Measurements from ENCODE around the gene DAPK2. TPM values are rescaled to one million over a fixed set of nuclear protein-coding genes. Genes with fewer than 3 reads are reported as not detected.

Gene DAPK2
- total RNA-seq, 1 donor from 2014 or later, result 14.6 TPM

DNA sequence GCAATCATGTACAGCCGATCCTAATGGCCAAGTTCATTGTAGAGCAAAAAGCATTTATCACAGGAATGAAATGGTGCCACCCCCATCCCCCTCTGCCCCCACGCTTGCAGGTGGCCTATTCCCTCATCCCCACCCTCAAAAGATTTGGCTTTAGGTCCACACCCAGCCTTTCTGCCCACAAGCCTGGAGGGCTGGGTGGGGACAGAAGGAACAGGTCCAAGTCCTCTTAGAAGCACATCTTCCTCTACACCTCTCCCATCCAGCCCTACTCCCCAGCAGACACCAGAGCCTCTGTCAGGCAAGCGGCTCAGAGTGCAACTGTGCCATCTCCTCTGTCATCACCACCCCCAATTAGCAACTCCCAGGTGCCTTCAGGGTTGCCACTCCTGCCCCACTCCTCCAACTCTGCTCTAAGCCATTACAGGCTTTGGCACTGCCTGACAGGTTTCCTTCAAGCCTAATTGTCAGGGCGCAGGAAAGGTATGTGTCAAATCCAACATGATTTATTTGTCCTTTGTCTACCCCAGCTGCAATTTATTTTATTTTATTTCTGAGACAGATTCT lies 49.4 kb downstream of the DAPK2 start:
- no peak for DNase-seq

DNA sequence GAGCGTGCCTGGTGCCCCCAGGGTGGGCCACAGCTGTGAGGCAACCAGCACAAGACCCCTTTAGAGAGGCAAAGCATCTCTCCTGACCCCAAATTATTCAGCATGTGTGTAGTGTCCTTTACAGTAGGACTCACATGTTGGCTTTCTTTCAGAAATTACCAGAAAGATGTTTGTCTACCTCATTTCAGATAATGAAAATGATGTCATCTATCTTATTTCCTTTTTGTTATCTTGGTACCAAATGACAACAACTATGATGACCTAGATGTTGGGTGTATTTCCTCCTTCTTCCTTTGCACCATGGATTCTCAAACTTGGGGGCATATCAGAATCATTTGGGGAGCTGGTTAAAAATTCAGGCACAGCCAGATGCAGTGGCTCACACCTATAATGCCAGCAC lies 50.5 kb downstream of the DAPK2 start:
- DNase-seq, result no peak

DNA sequence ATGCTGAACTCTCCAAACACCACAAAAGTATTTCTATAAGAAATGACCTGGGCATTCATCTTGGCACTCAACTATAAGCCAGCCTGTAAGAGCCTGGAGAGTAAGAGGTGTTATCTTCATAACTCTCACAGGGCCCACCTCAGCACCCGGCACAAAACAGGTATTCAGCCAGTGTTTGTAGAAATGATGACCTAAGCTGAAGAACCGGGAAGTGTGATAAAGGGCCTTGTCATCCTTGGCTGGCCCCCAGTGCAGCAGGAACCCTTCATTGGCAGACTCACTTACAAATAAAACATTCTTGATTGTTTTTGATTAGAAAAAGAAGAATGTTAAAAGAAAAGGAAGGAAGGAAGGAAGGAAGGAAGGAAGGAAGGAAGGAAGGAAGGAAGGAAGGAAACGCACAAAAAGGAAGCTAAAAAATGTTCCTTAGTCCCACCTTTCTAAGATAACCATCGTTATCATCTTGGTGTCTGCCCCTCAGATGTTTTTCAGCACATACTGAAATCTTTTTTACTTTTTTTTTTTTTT lies 52.1 kb downstream of the DAPK2 start:
- no peak for DNase-seq

DNA sequence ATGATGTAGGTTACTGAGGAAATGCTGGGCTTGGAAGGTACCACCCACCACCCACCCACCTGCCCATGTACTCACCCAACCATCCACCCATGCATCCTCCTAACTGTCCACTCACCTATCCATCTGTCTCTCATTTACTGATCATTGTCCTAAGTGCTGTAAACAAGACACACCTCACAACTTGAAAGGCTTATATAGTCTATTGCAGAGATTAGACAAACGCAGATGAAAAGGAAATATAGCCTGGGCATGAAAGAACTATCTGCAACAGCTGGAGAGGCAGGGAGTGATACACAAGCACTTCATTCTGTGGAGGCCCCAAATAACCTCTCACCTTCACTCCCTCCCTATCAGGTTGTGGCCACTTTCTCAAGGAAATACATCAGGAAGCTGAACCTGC lies 54.0 kb downstream of the DAPK2 start:
- DNase-seq, result no peak

DNA sequence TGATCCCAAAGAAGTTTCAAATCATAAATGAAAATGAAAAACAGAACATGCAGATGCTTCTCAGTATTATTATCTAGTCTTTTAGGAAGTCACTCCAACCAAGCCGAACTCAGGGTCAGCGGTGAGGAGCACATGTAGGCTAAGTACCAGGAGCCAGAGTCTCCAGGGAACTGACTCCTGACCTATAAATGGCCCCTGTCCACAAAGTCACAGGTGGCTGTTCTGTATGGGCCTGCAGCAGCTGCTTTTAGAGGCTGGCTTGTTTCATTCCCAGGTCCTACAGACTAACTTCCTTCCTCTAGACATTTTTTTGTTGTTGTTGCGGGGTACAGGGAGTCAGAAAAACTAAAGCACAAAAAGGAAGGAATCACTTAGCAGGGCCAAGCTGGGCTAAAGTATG lies 54.6 kb downstream of the DAPK2 start:
- no peak for DNase-seq

DNA sequence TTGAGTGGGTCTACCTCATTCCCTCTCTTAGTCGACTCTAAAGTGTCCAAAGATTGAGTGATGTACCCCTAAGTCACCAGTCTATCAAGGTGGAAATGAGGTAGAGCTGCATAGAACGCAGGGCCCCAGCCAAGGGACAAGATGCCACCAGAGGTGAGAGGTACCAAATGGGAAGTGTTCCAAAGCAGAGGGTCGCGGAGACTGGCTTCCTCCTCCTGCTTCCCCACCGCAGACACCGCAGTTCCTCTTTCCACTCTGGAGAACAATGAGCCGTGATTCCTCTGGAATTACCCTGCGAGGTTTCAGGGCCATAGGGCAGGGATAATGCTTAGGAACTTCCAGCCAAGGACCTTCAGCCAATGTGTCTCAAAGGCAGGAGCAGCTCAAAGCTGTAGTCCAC lies 55.8 kb downstream of the DAPK2 start:
- no peak for DNase-seq

DNA sequence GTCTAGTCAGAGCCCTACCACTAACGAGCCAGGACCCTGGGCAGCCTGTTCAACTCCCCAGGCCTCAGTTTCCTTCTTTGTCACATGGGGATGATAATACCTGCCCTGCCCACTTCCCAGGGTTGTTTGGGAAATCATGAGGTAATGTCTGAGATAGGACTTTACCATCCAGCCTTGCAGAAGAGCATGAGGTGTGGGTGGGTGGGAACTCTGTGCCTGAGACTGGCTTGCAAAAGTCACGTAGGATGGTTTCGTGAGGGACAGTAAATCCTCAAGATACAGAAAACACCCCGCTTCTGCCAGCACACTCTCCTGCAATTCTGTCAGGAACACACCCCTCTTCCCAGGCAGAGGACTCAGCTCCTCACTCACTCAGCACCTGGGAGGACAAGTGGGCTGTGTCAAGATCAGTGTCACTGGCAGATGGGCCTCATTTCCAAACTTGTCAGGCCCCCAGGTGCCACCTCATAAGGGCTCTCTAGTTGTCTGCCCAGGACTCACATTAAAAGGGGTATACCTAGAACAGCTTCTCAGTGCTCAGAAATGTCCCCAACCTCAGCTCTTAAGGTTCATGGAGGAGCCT lies 58.4 kb downstream of the DAPK2 start:
- no peak for DNase-seq

DNA sequence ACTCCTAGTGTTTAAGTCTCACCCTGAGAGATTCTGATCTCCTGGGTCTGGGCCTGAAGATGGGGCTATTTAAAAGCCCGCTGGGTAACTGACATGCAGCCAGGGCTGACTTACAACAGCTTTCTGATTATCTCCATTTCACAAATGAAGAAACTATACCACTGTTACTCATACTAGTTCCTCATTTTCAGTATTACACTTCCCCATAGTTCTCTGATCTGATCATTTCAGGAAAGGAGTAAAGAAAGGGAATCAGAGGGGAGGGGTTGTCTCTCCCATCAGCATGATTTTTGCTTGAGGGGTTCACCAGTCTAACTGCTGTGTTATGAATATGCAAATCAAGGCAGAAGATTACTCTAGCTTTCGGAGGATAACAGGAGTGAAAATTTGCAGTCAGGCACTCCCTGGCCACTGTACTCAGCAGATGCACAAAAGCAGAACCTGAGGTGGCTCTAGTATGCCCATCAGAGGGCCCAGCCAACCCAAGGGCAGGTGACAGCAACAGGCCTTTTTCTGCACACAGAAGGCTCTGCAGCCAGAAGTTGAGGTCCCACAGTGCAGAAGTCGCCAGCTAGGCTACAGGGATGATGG lies 59.4 kb downstream of the DAPK2 start:
- no peak for DNase-seq

DNA sequence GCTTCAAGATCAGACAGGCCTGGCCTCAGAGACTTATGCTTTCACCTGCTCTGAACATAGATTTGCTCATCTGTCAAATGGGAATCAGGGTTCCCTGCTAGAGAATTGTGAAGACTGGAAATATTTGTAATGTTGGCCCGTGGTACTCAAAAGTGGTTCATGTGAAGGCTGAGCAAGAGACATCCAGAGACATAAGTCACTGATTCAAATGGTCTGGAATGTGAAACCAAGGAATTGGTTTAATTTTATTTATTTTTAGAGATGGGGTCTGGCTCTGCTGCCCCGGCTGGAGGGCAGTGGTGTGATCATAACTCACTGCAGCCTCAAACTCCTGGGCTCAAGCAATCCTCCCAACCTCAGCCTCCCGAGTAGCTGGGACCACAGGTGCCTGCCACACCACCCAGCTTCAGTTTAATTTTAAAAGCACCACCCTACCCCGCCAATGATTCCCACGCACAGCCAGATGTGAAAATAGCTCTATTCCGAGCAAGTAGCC lies 60.1 kb downstream of the DAPK2 start:
- no peak for DNase-seq

DNA sequence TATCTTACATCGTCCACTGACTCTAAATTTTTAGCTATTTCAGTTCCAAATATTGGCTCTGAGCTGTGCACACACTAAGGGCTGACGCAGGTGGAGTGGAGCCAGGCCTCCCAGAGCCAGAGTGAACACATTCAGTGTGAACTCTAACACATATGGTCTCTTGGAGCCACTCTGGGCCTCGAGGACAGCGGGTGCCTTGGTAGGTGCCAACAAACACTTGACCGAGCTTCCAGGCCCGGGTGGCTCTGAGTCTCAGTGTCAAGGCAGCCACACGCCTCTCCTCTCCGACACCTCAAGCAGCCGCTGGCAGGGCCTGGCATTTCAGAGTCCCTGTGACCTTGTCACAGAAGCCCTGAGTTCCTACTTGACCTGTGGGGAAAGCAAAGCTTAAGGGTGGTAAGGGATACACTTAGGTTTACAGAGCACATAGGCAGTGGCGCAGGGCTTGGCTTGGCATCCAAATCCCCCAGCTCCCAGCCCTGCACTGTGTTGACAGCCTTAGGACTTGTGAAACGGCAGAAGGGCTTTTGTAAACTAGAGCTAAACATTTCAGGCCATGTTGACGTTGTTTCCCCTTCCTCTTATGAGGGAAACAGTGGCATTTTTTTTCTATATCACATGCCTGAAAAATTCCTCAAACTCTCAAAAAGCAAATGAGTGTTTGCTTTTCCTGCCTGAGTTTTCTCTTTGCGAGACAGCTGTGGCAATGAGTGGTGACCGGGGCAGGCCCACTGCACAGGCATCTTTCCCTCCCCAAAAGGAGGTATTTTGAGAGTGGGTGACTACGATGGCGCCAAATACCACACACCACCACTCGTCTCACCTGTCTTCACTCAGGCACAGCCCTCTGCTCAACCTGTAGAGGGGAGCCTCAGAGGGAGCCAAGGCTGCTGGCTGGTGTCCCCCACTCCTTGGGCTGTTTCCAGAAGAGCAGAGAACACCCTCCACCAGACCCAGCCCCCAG lies 60.8 kb downstream of the DAPK2 start:
- DNase-seq, result peak; percentile 26

DNA sequence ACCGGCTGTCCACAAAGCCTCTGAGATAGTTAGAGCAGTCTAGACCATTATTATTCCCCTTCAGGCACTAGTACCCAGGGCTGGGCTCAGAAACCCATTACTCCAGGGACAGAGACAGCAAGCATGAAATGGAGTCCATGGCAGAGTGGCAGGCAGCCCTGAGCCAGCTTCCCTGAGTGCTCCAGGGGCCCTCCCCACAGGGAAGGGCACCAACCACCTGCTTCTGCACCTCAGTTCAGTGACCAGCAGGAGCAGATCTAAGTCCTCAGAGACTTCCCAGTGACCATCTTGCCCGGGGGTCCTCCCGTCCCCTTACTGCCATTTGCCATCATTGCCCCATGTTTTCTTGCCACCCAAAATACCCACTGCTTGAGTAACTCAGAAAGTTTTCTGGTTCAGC lies 62.0 kb downstream of the DAPK2 start:
- DNase-seq, result no peak

DNA sequence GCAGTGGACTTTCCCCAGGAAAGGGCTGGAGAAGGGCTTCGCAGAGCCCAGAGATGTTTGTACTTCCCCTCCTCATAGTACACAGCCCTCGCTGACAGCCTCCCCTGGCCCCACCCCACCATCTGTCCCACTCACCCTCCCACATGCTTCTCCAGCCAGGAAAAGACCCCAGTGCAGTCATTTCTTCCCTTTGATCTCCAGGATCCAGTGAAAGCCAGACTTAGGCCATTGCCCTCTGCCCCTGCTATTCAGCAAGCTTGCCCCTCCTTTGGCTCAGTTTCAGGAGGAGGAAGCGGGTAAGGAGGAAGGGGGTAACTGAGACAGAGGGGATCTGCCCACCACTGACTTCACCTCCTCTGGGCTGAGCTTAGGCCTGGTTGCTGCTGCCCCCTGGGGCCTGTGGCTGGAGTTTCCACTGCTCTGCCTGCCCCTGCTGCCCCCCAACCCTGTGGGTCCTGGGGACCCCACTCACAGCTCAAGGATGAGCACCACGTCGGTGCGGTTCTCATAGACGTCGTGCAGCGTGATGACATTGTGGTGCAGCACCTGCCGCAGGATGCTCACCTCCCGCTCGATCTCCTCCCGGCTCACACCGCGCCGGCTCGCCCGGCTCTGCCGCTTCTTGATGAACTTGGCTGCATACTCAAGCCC lies 63.1 kb downstream of the DAPK2 start:
- peak; percentile 17 for DNase-seq

DNA sequence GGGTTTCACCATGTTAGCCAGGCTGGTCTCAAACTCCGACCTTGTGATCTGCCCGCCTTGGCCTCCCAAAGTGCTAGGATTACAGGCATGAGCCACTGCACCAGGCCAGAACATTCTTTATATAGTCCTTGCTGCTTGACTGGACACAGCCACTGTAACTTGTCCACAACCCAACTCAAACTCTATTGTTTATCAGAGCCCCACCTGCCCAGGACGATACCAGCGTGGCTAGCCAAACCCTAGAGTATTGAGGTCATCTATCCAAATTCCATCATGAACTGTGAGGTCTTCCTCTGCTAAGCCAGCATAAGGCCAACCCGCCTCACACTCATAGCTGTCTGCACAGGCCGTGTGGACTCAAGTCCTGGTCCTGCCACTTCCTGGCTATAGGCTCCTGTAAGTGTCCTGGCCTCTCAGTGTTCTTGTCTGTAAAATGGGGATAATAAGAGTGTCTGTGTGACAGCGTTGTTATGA lies 63.9 kb downstream of the DAPK2 start:
- DNase-seq, result no peak

DNA sequence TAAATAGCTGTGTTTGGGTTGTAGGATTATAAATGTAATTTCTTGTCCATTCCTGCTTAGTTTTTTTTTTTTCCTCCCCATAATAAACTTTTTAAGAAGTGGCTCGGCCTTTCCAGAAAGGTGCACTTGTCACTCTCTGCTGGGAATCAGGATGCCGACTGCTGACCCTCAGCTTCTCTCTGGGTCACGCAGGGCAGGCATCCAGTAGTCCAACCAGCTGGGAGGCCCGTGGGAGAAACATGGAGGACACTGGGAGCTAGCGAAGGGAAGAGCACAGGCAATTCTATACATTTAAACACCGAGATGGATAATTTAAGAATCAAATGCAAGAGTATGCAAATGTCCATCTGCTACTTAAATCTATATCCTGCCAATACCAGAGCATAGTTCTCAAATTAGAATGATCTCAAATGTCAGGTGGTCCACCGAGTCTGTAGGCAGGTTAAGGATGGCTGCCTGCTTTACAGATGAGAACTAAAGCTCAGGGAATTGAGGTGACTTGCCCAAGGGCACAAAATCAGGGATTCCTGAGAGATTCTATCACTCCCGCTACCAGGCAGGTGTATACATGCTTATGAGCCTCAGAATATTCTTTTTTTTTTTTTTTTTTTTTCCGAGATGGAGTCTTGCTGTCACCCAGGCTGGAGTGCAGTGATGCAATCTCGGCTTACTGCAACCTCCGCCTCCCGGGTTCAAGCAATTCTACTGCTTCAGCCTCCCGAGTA lies 64.5 kb downstream of the DAPK2 start:
- no peak for DNase-seq

DNA sequence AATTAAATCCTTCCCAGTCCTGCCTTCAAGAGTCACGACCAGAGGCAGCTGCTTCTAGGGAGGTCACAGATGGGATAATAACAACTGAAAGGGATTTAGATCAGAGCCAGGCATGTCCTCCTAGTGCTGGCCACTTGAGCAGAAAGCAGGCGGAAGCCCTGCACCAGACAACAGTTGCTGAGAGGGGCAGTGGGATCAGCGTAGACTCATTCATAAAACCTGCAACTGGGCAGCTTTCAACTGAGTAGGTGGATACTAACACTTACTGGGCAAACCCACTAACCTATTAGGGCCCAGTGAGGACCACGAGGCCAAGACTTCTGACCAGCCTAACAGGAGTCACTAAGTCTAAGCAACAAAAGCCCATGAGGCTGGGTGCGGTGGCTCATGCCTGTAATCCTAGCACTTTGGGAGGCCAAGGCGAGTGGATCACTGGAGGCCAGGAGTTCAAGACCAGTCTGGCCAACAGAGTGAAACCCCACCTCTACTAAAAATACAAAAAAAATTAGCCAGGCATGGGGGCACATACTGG lies 67.0 kb downstream of the DAPK2 start:
- peak; percentile 82 for DNase-seq

DNA sequence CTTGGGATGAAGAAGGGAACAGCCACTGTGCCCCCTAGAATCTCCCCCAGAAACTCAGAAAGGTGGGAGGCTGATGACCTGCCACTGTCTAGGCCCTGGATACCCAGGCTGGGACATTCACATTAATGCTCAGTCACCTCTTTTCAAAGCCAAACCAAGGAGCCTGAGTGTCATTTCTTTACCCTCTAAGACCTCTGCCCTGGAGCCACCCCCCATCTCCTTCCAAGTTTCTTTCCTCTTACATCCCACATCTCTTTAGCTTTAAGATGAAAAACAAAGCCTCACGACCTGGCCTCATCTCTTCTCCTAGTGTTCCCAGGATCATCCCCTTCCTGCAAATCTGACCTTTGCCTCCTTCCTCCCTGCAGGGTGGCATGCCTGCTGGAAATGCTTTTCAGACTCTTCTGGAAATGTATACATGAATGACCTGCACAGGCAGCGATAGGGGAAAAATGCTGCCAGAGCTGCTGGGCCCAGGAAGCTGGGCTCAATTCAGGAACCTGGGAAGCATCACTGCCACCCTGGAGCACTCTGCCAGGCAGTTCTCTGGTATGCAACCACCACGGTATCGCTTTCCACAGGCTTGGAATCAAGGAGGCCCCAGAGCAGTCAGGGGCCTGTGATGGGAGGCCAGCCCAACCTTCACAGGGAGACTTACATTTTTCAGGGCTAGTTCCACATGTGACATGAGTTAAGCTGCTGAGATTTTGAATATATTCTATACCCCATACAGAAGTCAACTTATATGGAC lies 67.6 kb downstream of the DAPK2 start:
- no peak for DNase-seq

DNA sequence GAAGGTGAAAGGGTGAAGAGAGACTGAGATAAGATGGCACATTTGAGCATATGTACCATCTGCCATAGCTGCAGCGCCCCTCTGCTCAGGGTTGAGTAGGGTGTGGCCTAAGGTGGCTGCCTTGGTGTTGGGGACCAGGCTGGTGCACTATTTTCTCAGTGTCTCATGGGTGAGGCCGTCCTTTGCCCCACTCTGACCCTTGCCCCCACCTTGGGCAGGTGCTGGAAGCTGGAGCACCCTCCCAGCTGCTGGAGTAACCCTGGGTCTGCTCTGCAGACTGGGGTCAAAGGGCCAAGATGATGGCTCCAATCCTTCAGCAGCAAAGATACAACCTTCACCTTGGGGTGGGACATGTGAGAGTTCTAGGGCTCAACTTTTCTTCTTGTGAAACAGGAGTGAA lies 69.2 kb downstream of the DAPK2 start:
- no peak for DNase-seq

DNA sequence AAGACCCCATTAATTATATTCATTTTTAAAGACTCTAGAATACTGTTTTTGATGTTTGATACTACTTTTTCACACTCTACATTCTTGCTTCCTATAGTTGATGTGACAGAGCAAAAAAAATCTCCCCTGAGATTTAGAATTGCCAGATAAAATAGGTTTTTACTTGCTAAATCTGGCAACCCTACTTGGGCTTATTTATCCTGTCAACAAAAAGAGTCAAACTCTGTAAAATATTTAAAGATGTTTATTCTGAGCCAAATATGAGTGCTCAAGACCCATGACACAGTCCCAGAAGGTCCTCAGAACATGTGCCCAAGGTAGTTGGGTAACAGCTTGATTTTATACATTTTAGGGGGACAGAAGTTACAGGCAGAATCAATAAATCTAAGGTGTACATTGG lies 72.3 kb downstream of the DAPK2 start:
- no peak for DNase-seq

DNA sequence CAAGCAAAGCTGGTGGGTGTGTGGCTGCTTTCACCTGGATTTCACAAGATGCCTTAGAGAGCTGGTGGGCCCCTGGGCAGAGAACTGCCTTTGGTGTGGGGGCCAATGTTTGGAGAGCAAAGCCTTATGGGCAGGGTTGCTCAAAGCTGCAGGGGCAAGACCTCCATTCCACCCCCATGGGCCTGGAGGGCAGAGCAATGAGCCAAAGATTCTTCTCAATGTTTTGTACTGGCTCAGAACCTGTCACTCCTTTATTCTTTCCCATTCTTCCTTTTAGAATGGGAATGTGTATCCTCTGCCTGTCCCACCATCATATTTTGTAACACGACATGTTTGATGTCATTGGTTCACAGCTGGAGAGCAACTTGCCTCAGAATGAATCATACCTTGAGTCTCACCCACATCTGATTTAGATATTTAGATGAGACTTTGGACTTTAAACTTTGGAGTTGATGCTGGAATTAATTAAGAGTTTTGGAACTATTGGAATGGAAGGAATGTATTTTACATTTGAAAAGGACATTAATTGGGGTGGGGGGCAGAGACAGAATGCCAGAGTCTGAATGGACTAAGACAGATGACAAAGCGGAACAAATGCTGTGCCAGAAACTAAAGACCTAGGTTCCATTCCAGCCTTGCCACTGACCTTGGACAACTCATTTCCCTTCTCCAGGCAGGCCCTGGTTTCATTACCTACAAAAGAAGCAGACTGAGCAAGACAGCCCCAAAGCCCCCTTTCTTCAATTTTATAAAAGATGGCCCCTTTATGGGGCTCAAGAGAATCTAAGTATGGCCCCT lies 72.9 kb downstream of the DAPK2 start:
- no peak for DNase-seq
